AG09309 (cell line): ENCODE data around the gene GNAQ.

Experiments used
- DNase-seq: peaks from one replicate; pipeline ENCODE4 v3.0.0-alpha.2; 2010; ENCODE audit warnings: low read depth
- H3K4me3 ChIP-seq: 2 replicates; pipeline ENCODE4 v1.5.1; 2011; ENCODE audit warnings: mild to moderate bottlenecking, low read depth, low read length, moderate library complexity; ENCODE audit not compliant: control insufficient read depth
- TF ChIP-seq, protein P1 (sequence below): IDR thresholded peaks from 2 replicates; pipeline ENCODE4 v1.5.1; 2011; ENCODE audit warnings: mild to moderate bottlenecking, low read depth, low read length, inconsistent platforms; ENCODE audit not compliant: insufficient read depth, control insufficient read depth; ENCODE audit errors: missing control alignments

The GNAQ gene

DNA sequence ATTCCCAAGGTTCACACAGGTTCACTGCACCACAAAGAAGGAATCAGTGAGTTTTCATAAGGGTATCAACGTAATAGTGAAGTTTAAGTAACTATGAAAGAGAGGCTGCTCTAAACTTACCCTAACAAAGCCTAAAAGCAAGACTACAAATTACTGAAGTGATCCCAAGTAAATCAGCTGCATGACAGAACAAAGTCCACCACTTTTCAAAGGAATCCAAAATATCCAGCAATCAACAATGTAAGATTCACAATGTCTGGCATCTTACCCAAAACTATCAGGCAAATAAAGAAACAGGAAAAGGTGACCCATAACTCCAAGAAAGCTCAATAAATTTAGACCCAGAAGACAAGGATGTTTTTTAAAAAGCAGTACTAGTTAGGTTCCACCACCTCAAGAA, 70.1 kb downstream of the GNAQ start:
- H3K4me3 ChIP-seq, result no peak overlapping the region
- TF ChIP-seq, protein P1, sequence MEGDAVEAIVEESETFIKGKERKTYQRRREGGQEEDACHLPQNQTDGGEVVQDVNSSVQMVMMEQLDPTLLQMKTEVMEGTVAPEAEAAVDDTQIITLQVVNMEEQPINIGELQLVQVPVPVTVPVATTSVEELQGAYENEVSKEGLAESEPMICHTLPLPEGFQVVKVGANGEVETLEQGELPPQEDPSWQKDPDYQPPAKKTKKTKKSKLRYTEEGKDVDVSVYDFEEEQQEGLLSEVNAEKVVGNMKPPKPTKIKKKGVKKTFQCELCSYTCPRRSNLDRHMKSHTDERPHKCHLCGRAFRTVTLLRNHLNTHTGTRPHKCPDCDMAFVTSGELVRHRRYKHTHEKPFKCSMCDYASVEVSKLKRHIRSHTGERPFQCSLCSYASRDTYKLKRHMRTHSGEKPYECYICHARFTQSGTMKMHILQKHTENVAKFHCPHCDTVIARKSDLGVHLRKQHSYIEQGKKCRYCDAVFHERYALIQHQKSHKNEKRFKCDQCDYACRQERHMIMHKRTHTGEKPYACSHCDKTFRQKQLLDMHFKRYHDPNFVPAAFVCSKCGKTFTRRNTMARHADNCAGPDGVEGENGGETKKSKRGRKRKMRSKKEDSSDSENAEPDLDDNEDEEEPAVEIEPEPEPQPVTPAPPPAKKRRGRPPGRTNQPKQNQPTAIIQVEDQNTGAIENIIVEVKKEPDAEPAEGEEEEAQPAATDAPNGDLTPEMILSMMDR, result no peak
- no peak for DNase-seq

DNA sequence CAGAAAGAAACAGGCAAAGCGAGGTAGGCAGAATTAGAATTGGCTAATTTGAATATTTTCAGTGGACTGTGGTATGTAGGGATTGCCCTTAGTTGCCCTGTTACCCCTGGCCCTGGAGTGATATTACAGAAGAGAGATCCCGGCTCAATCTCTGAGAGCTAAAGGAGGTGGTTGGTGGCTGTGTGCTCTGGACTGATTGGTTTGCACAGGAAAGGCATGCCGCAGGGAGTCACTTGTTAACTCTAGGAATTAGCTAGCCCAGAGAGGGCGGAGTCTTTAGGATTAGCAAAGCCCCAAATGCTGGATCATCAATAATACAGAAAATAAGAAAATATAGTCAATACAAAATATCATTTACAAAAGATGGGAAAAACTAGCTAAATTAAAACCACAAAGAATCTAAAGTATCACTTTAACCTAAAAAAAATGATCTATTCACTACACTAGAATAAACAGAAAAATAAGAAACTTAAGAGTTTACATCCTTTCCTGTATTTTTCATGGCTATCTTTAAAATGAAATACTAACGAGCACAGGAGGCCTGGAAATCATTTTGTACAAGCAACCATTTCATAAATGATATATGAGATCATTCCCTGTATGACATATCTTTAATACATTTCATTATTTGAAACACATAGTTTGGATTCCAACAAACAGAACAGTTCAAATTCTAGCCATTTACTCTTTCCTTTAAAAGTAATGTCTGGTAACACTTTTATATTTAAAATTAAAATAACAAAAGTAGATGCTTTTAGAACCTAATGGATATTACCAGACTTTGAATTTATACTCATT, 71.1 kb downstream of the GNAQ start:
- no peak overlapping the region for H3K4me3 ChIP-seq
- TF ChIP-seq, protein P1, result no peak
- DNase-seq, result no peak

DNA sequence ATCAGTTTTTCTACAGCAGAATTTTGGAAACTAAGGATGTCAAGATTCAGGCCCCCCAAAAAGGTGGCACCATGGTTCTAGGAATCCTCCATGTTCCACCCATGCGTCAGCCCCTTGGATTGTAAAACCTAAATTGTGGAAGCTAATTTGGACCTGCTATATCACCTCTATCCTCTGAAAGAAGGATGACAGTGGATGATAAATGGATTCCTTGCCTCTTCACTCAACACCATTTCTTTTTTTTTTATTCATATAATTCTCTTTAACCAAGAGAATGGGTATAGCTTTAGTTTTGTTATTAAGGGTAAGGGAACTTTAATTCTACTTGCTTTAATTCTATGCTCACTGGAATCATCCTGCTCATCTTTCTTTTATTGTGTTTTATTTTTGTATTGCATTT, 71.8 kb downstream of the GNAQ start:
- TF ChIP-seq, protein P1, result no peak
- no peak for DNase-seq
- no peak overlapping the region for H3K4me3 ChIP-seq

DNA sequence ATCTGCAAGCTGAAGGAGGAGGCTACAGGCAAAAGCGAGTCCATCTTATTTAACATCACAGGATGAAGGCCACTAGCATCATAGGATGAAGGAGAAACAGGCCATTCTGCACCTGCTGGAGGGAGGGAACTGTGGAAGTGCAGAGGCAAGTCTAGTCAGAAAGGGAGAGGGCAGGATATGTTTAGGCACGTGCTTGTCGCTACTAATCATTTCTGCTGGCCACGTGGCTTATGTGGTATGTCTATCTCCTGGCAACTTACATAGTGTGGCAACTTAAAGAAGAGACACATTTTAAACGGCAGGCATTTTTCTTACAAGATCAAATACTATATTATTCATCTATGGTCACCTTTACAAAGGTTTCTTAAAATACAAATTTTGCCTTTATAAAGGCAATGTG, 74.0 kb downstream of the GNAQ start:
- no peak for DNase-seq
- TF ChIP-seq, protein P1, result no peak

DNA sequence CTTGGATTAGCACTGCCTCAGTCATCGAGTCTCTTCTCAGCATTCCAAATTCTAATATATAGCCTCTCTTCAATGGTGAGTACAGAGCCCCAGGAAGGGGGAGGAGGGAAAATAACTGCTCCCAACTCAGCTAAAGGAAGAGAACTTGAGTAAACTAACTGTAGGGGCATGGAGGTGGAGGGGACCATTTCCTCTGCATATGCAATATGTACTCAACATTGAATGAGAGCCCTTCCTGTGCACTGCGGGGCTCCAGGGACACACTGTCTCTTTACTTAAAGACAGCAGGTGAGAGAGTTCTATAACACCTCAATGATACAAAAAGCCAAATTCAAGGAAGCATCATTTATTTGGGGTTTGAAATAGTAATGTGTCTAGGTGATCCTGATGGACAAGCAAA, 75.1 kb downstream of the GNAQ start:
- H3K4me3 ChIP-seq, result no peak overlapping the region
- TF ChIP-seq, protein P1, result no peak
- no peak for DNase-seq

More for the DNA sequence above, 74.0 kb downstream of the GNAQ start:
- H3K4me3 ChIP-seq, result no peak overlapping the region

DNA sequence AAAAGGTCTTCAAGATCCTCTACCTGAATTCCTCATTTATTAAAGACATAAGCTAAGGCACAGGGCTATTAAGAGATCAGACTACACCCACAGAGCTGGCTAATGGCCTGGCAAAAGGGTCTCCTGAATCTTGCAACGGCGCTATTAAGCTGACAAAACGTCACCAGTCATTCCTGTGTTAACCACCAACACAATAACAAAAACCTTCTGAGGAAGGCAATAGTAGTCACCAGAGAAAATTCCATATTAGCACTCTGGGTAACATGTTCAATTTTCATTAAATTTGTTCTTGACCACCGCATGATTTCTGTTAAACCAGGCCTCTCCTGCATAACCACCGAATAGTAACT, 77.0 kb downstream of the GNAQ start:
- no peak overlapping the region for H3K4me3 ChIP-seq
- TF ChIP-seq, protein P1, result no peak
- DNase-seq, result no peak

DNA sequence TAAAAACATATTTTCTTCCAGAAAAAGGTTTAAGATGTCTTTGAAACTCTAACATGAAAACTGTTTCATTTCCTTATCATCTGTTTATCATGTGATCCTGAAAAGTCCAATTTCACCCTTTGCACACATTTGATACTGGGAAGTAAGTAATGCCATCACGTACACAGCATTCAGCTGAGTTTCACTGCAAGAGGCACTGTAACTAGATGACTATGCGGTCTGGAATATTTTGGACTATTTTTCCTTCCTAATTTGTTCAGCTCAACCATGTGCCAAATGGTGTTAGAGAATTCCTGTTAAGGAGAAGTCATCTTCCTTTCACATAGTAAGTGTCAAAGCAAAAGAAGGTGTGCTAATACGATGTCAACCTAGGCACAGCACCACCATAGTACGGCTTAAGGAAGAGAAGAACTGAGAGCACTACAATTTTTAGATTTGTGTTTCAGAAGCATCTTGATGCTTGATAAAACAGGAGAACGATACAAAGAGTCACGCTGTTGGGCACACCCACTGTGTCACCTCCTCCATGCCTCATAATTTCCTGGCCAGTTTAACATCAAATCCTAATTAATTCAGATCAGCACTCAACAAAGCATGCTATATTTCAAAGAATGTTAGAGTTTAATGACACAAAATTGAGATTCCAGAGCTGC, 77.5 kb downstream of the GNAQ start:
- TF ChIP-seq, protein P1, result no peak
- H3K4me3 ChIP-seq, result no peak overlapping the region
- no peak for DNase-seq
